ENCODE results near the gene KCTD17.
A peak's percentile ranks its signal among the peaks of the same experiment; 100 is the strongest.

The KCTD17 gene

GRCh38 chr22:37062702-37063381 lies 11.3 kb downstream of the KCTD17 start:
- Histone ChIP-seq H3K4me3 (ENCODE audit: low read depth in 1 of 2, low read length in 2 of 2) (no peak overlapping the region), H3K9ac (ENCODE audit: low read depth, low read length) (no peak overlapping the region), H3K79me2 (ENCODE audit: insufficient read depth, low read length) (no peaks in the 10 kb centered on the region), H2AFZ (ENCODE audit: low read depth, low read length) (no peak overlapping the region), H3K27ac (ENCODE audit: low read length) (no peak overlapping the region), H3K4me1 (ENCODE audit: insufficient read depth, low read length) (no peaks in the 10 kb centered on the region), H3K36me3 (ENCODE audit: insufficient read depth, low read length) (peaks cover 24% of the 10 kb centered on the region), H4K20me1 (ENCODE audit: insufficient read depth, low read length) (peaks cover 9% of the 10 kb centered on the region; the same call in 1 of the 2 replicates), H3K4me2 (ENCODE audit: insufficient read depth, low read length) (no peak overlapping the region), H3K27me3 (ENCODE audit: insufficient read depth, low read length, poor library complexity) (no peaks in the 10 kb centered on the region), H3K9me3 (ENCODE audit: insufficient read depth, low read length, severe bottlenecking) (no peaks in the 10 kb centered on the region)
- DNase-seq = no peak
- ATAC-seq (ENCODE audit: insufficient read depth, low read depth) = no peak
- TF ChIP-seq, protein P1, sequence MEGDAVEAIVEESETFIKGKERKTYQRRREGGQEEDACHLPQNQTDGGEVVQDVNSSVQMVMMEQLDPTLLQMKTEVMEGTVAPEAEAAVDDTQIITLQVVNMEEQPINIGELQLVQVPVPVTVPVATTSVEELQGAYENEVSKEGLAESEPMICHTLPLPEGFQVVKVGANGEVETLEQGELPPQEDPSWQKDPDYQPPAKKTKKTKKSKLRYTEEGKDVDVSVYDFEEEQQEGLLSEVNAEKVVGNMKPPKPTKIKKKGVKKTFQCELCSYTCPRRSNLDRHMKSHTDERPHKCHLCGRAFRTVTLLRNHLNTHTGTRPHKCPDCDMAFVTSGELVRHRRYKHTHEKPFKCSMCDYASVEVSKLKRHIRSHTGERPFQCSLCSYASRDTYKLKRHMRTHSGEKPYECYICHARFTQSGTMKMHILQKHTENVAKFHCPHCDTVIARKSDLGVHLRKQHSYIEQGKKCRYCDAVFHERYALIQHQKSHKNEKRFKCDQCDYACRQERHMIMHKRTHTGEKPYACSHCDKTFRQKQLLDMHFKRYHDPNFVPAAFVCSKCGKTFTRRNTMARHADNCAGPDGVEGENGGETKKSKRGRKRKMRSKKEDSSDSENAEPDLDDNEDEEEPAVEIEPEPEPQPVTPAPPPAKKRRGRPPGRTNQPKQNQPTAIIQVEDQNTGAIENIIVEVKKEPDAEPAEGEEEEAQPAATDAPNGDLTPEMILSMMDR (IDR thresholded peaks at IDR 0.05; ENCODE audit: borderline replicate concordance, extremely low read depth, low read length, poor library complexity, severe bottlenecking) = no peak
- TF ChIP-seq EZH2 (IDR thresholded peaks at IDR 0.05; ENCODE audit: borderline replicate concordance, low read depth, low read length, severe bottlenecking) = no peak

DNA sequence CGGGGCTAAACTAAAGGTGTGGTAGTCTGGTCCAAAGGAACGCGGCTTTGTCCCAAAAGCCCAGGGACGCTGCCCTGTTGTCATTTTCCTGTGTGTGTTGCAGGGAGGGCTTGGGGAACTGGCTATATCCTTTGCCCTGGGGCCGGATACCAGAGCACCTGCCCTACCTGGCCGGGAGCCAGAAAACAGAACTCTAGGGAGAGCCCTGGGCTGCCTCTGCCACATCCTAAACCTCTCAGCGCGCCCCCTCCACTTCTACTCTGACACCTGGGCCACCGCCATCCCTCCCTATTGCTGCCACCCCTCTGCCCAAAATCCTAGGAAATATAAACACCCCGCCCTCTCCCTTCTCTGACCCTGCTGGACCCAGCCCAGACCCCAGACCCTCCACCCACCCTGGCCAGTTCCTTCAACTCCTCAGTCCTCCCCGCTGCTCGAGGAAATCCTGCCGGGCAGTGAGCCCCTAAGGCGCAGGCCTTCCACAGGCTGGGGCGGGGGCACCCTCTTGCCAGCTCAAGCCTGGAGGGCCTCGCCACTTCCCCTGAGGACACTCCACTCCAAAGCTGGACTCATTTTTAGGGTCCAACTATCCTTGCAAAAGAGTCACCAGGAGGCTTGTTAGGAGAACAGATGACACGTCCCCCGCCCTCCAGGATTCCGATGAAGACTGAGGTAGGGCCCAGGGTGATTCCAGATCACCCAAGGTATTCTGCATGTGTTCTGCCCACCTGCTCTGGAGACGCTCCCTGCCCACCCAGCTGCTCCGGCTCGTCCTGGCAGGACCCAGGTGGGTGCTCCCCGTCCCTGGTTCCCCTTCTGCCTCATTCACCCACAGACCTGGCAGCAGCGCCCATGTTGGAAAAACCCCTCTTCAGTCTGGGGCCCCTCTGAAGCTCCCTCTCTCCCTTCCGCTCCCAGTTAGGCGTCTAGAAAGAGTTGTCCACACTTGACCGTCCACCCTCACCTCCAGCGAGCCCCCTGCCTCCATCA lies 12.2 kb downstream of the KCTD17 start:
- Histone ChIP-seq H2AFZ (ENCODE audit: low read depth, low read length) (no peak overlapping the region), H3K4me1 (ENCODE audit: insufficient read depth, low read length) (no peaks in the 10 kb centered on the region), H3K27ac (ENCODE audit: low read length) (no peak overlapping the region), H3K27me3 (ENCODE audit: insufficient read depth, low read length, poor library complexity) (no peaks in the 10 kb centered on the region), H3K9ac (ENCODE audit: low read depth, low read length) (no peak overlapping the region), H3K4me2 (ENCODE audit: insufficient read depth, low read length) (no peak overlapping the region), H3K79me2 (ENCODE audit: insufficient read depth, low read length) (no peaks in the 10 kb centered on the region), H3K9me3 (ENCODE audit: insufficient read depth, low read length, severe bottlenecking) (no peaks in the 10 kb centered on the region), H3K36me3 (ENCODE audit: insufficient read depth, low read length) (peaks cover 15% of the 10 kb centered on the region), H4K20me1 (ENCODE audit: insufficient read depth, low read length) (peaks cover 7% of the 10 kb centered on the region; the same call in 1 of the 2 replicates), H3K4me3 (ENCODE audit: low read depth in 1 of 2, low read length in 2 of 2) (no peak overlapping the region)
- ATAC-seq (ENCODE audit: insufficient read depth, low read depth) (0 out of 3 replicates have a peak, but pooled peaks have one; percentile 22), DNase-seq (peak; percentile 23)
- no peak for TF ChIP-seq EZH2 (IDR thresholded peaks at IDR 0.05; ENCODE audit: borderline replicate concordance, low read depth, low read length, severe bottlenecking)
- TF ChIP-seq, protein P1 (IDR thresholded peaks at IDR 0.05; ENCODE audit: borderline replicate concordance, extremely low read depth, low read length, poor library complexity, severe bottlenecking) = no peak

- no peak for TF ChIP-seq EZH2 (IDR thresholded peaks at IDR 0.05; ENCODE audit: borderline replicate concordance, low read depth, low read length, severe bottlenecking)
- TF ChIP-seq, protein P1 (IDR thresholded peaks at IDR 0.05; ENCODE audit: borderline replicate concordance, extremely low read depth, low read length, poor library complexity, severe bottlenecking) = no peak
- DNase-seq (no peak), ATAC-seq (ENCODE audit: insufficient read depth, low read depth) (no peak)
- Histone ChIP-seq H3K9me3 (ENCODE audit: insufficient read depth, low read length, severe bottlenecking) (no peaks in the 10 kb centered on the region), H2AFZ (ENCODE audit: low read depth, low read length) (no peak overlapping the region), H3K79me2 (ENCODE audit: insufficient read depth, low read length) (no peaks in the 10 kb centered on the region), H3K27ac (ENCODE audit: low read length) (no peak overlapping the region), H3K4me3 (ENCODE audit: low read depth in 1 of 2, low read length in 2 of 2) (no peak overlapping the region), H3K4me1 (ENCODE audit: insufficient read depth, low read length) (no peaks in the 10 kb centered on the region), H3K4me2 (ENCODE audit: insufficient read depth, low read length) (no peak overlapping the region), H4K20me1 (ENCODE audit: insufficient read depth, low read length) (peaks cover 7% of the 10 kb centered on the region; the same call in 1 of the 2 replicates), H3K27me3 (ENCODE audit: insufficient read depth, low read length, poor library complexity) (no peaks in the 10 kb centered on the region), H3K9ac (ENCODE audit: low read depth, low read length) (no peak overlapping the region), H3K36me3 (ENCODE audit: insufficient read depth, low read length) (peaks cover 7% of the 10 kb centered on the region)
Observed at GRCh38 chr22:37064553-37064952, 13.0 kb downstream of the KCTD17 start.
